Activated T-cell treated with anti-CD3 and anti-CD28 coated beads, Interleukin-2, amount 50 U/mL, for 48 hours (primary cell): ENCODE results near the gene DAPK3.
"Not testable (repeated sequence)": the region's sequence is repeated elsewhere in the genome, so short reads cannot be mapped to it uniquely, and the experiment has no call there.

ENCODE experiments used
- DNase-seq, 2 experiments: peaks; one replicate each; pipeline ENCODE4 v3.0.0-alpha.2; 2020

The DAPK3 gene

DNA sequence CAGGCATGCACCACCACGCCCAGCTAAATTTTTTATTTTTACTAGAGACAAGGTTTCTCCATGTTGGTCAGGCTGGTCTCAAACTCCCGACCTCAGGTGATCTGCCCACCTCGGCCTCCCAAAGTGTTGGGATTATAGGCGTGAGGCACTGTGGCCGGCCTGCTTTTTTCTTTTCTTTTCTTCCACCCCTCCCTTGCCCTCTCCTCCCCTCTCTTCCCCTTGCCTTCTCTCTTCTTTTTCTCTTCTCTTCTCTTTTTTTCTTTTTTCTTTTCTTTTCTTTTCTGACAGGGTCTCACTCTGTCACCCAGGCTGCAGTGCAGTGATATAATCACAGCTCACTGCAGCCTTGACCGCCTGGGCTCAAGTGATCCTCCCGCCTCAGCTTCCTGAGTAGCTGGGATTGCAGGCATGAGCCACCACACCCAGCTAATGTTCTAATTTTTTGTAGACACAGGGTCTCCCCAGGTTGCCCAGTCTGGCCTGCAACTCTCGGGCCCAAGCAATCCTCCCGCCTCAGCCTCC lies 18.1 kb downstream of the DAPK3 start:
- DNase-seq: not testable (repeated sequence)

DNA sequence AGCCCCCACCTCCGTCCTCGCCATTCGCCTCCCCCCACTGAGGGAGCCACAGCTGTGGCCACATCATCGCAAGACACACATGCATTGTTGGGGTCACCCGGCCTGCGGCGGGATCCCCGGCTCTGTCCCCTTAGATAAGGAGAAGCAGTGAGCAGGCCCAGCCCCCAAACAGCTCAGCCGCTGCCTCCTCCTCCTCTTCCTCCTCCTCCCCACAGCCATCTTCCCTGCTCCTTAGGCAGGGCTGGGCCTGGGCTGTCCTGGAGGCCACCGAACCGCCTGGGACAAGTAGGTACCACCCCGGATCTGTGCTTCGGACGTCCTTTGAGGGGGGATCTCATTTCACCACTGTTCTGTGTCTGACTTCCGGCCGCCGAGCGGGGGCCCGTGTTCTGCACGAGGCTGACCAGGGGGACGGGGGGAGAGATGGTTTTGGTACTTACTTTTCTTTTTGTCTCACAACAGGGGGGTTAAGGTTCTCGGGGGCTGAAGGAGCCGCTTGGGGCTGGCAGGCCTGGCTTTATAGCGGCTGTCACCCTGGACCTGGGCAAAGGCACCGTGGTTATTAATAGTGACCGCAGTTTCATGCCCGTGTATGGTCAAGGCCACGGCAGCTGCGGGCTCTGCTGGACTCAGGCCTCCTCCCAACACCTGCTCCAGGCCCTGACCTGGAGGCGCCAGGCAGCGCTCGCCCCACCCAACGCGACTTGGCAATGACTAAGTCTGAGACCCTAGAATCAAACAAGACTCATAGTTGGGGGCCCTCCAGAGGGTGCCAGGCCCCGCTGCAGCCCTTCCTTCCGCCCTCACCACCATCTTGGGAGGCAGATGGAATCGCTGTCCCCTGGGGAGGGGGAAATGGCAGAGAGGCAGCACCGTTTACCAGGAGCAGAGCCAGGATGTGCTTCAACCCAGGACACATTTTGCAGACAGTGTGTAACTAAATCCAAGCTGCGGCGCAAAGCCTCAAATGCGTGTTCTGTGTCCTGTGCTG lies 19.7 kb downstream of the DAPK3 start:
- peak; percentile 56 to 60 for DNase-seq

DNA sequence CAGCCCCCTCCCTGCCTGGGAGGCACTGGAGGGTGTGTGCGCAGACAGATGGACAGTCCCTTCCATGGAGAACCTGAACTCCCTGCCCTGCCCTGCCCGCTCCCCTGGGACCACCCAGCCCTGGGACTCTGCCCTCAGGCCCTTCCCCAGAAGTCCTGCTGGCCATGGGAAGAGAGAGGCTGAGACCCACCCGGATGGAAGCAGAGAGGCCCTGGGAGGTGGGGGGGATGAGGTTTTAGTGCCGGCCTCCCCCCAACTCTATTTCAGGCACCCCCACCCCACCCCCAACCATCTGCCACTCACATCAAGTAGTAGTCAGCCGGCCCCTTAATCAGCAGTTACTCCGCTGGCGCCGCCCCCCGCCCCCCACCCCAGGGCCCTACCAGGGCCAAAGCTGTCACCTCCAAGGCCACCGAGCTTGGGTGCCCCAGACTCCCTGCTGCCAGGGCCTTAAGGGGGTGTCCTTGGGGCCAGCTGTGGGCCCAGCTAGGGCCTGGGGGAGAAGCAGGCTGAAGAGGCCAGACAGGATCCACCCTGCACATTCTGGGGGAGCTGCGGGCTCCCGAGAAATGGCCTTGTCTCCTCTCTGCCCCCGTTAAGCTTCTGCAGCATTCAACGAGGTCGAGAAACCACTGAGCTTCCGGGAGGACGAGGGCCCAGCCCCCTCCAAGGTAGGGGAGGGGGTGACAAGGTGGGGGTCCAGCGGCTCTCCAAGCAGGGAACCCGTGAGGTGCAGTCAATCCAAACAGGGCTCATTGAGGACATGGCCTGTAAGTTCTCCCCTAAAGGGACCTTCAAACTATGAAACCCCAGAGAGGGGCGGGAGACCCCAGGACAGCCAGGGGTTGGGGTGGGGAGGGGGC lies 20.7 kb downstream of the DAPK3 start:
- DNase-seq: peak in 1 of 2 experiments; percentile 24

DNA sequence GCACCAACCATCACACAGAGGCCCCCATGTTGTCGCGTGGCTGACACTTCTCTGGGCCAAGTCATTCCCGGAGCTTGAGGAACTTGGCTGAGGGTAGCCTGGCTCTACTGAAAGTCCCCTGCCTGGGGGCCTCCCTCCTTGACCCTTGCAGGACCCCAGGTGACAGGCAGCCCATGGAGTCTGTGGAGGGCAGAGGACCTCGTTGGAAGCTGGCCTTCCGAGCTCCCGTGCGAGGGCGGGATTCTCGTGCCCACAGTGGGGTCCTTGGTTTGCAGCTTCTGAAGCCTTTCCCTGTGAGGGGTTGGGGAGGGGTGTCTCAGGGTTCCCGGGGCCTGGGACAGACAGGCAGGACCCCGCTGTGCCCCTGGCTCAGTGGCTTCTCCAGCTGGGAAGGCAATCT lies 21.6 kb downstream of the DAPK3 start:
- DNase-seq: no peak

DNA sequence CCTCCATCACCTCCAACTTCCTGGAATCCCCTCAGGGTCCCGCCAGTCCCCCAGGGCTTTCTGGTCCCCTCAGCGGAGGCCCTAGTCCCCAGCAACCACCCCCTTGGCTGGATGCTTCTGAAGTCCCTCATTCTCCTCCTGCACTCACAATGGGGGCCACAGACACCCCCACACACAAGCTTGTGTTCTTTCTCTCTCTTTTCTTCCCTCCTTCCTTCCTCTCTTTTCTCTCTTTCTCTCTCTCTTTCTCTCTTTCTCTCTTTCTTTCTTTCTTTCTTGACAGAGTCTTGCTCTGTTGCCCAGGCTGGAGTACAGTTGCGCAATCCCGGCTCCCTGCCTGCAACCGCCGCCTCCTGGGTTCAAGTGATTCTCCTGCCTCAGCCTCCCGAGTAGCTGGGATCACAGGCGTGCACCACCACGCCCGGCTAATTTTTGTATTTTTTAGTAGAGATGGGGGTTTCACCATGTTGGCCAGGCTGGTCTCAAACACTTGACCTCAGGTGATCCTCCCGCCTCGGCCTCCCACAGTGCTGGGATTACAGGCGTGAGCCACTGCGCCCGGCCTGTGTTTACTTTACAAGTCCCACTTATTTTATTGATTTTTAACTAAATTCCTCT lies 23.5 kb downstream of the DAPK3 start:
- not testable (repeated sequence) for DNase-seq

DNA sequence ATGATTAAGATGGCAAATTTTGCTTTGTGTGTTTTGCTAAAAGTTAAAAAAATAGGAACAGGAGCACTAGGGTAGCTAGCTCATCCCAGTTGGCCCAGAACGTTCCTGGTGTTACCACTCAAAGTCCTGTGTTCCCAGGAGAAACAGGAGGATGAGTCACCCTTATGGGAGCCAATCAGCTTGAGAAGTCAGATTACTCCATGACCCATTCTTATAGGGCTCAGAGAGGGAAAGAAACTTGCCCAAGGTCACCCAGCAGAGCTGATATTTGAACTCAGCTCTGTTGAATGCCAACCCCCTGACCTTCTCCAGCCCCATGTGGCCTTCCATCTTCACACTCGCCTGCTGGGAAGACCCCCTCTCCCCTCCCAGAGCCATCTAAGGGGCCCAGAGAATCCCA lies 25.1 kb downstream of the DAPK3 start:
- DNase-seq: no peak

DNA sequence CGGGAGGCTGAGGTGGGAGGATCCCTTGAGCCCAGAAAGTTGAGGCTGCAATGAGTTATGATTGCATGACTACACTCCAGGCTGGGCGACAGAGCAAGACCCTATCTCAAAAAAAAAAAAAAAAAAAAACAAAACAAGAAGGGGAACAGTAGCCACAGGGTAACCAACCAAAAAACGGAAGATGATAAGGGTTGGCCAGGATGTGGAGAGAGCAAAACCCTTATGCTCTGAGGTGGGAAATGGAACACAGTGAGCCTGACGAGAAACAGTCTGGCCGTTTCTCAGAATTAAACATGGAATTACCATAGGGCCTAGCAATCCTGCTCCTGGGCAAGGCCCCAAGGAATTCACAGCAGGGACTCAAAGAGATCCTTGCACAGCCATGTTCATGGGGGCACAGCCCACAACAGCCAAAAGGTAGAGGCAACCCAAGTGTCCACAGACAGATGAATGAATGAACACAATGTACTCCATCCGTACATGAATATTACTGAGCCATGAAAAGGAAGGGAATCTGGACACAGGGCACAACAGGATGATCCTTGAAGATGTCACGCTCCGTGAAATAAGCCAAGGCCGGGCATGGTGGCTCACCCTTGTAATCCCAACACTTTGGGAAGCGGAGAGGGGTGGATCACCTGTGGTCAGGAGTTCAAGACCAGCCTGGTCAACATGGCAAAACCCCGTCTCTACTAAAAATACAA lies 26.7 kb downstream of the DAPK3 start:
- no peak for DNase-seq

DNA sequence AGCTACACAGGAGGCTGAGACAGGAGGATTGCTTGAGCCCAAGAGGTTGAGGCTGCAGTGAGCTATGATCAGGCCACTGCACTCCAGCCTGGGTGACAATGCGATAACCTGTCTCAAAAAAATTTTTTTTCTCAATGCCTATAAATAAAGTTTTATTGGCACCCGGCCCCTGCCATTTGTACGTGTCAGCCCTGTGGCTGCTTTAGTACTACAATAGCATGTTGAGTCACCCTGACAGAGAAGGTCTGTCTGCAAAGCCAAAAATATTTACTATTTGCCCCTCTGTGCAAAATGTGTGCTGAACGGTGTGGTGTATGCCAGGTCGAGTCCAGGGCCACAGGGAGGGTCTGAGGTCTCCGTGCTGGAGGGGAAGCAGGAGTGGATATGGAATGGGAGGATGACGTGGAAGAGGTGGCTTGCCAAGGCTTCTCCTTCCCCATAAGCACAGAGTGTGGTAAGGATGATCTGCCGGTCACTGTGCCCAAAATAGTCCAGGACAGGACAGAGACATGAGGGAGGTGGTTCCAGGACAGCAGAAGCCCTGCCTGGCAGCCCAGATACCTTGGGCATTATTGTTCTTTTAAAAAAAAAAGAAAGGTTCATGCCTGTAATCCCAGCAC lies 28.0 kb downstream of the DAPK3 start:
- no peak for DNase-seq

DNA sequence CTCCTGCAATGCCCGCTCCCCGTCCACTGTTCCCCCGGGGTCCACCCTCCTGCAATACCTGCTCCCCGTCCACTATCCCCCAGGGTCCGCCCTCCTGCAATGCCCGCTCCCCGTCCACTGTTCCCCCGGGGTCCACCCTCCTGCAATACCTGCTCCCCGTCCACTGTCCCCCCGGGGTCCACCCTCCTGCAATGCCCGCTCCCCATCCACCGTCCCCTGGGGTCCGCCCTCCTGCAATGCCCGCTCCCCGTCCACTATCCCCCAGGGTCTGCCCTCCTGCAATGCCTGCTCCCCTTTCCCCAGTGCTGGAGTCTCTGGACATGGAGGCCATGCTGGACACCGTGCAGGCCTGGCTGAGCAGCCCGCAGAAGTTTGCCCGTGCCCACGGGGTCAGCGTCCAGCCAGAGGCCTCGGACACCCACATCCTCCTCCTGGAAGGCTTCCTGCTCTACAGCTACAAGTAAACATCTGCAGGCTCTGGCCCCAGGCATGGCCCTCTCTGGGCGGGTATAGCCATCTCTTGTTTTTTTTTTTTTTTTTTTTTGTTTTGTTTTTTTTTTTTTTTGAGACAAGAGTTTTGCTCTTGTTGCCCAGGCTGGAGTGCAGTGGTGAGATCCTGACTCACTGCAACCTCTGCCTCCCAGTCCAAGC lies 32.5 kb downstream of the DAPK3 start:
- DNase-seq: not testable (repeated sequence)

DNA sequence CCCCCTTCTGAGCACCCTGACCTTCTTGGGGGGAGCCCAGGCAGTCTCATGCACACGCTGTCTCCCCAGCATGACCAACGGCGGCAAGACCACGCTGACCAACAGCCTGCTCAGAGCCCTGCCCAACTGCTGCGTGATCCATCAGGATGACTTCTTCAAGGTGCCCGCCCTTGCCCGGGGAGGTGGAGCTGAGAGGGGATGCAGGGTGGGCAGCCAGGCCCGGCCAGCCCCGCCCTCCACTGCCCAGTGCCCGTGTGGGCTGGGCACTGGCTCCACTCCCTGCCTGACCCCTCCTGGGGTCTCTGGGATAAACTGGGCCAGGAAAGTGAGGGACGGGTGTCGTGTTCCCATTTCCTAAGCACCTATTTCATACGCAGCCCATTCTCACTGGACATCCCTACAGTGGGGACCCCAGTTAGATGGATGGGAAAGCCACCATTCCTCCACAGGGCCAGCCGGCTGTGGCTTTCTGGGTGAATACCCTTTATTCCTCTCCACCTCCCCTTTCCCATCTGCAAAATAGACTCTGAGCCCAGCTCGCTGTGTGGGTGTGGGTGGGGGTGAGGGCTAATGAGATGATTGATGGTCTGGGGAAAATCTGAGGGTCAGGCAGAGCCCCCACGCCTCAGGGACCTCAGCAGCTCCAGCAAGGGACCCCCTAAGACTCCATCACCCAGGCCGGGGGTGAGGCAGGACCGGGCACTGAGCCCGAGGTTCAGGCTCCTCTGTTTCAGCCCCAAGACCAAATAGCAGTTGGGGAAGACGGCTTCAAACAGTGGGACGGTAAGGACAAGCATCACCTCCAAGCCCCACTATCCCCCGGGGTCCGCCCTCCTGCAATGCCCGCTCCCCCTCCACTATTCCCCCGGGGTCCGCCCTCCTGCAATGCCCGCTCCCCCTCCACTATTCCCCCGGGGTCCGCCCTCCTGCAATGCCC lies 34.1 kb downstream of the DAPK3 start:
- no peak for DNase-seq

DNA sequence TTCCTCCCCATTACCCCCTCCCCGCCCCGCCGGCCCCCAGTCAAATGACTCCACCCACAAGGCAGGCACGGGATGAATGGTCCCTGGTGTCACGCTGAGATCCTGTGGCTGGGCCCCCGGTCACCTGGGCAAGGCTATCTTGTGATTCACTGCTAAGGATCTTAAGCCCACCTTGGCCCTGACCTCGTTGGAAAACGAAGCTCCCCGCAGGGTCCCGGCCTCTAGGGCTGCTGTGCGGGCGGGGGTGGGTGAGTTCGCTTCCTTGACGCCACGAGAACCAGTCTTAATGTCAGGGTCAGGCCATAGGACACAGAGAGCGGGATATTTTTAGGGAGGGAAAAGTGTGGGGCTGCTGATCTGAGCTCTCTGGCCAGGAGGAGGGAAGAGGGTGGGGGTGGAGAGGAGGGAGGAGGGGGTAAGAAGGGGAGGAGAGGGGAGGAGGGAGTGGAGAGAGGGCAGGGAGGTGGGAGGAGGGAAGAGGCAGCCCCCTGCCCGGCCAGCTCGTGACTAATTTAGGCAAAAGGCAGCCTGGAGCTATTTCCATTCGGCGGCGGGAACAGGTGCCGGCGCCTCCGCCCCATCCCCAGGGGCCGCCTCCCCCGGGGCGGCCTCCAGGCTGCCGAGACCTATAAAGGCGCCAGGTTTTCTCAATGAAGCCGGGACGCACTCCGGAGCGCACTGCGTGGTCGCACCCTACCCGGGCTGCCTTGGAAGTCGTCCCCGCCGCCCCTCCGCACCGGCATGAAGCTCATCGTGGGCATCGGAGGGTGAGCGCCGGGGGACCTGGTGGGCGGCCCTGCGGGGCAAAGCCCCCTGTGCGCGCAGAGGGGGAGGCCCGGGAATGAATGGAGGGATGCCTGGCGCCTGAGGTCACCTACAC lies 37.7 kb downstream of the DAPK3 start, which contains the start of gene NMRK2:
Gene NMRK2, plus strand, starts transcription at position 139 of the 880 bp plus-strand sequence. Its CDS starts 603 bp downstream, at position 742.
- DNase-seq: peak; percentile 32

DNA sequence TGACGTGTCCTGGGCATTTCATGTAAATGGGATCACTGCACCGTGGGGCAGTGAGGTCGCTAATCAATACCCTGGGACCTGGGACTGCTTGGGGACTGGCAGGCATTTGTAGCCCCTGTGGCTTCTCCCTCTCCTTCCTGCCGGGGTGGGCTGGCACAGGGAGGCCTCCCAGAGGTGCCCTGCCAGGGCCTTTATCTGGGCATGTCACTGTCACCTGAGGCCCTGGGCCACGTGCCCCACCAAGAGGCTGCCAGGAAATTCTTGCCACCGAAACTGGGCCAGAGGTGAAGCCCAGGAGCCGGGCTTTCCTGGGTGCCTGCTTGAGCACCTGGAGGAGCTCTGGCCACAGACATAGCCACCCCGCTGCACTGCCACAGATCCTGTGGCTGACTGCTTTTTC lies 39.9 kb downstream of the DAPK3 start:
- no peak for DNase-seq

DNA sequence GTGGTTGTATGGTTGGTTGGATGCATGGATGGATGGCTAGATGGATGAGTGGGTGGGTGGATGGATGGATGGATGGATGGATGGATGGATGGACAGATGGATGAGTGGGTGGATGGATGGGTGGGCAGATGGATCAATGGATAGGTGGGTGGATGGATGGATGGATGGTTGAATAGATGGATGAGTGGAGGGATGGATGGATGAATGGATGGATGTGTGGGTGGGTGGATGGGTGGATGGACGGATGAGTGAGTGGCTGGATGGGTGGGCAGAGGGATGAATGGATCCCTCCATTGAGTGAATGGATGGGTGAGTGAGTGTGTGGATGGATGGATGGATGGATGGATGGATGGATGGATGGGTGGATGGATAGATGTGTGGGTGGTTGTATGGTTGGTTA lies 47.0 kb downstream of the DAPK3 start:
- no peak for DNase-seq

DNA sequence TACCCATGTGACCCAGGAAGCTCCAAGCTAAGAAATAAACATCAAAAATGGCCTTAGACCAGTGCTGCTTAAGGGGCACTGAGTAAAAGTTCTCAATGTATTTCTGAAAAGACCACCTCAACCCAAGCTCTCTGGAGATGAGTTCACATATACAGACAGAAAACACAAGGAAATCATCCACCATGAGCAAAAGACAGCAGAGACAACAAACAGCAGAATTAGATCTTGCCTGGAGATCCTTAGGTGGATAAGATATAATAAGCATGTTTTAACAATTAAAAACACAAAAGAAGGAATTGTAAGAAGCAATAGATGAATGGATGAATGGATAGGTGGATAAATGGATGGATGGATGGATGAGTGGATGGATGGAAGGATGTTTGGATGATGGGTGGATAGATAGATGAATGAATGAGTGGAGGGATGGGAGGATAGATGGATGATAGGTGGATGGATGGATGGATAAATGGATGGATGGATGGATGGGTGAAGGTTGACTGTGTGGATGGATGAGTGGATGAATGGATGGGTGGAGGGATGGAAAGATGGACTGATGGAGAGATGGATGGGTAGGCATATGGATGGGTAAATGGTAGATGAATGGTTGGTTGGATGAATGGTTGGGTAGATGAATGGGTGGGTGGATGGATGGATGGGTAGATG lies 47.7 kb downstream of the DAPK3 start:
- DNase-seq: no peak

DNA sequence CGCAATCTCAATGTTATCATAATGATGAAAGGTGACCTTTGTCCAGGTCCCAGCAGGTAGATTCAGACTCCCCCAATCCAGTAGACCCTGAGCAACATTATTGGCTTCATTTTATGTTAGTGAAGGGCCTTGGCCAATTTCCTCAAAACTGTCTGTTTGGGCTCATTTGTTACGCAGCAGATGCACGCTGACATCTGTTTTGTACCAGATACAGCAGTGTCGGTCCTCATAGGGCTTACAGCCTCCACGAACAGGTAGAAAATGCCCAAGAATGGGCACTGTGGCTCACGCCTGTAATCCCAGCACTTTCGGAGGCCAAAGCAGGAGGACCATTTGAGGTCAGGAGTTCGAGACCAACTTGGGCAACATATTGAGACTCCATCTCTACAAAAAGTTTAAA lies 51.1 kb downstream of the DAPK3 start:
- DNase-seq: no peak

DNA sequence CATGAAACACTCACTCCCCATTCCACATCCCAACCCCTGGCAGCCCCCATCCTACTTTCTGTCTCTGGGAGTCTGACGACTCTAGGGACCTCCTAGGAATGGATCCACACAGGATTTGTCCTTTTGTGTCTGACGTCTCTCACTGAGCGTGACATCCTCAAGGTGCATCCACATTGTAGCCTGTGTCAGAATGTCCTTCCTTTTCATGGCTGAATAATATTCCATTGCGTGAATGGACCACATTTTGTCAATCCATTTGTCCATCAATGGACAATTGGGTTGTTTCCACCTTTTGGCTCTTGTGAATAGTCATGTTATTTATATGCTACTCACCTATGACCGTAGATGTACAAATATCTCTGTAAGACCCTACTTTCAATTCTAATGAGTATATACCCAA lies 54.9 kb downstream of the DAPK3 start:
- no peak for DNase-seq

DNA sequence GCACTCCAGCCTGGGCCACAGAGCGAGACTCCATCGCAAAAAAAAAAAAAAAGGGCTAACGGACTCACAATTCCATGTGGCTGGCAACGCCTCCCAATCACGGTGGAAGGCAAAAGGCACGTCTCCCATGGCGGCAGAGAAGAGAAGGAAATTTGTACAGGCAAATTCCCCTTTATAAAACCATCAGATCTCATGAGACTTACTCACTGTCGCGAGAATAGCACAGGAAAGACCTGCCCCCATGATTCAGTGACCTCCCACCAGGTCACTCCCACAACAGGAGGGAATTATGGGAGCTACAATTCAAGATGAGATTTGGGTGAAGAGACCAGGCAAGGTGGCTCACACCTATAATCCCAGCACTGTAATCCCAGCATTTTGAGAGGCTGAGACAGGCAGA lies 56.7 kb downstream of the DAPK3 start:
- no peak for DNase-seq

DNA sequence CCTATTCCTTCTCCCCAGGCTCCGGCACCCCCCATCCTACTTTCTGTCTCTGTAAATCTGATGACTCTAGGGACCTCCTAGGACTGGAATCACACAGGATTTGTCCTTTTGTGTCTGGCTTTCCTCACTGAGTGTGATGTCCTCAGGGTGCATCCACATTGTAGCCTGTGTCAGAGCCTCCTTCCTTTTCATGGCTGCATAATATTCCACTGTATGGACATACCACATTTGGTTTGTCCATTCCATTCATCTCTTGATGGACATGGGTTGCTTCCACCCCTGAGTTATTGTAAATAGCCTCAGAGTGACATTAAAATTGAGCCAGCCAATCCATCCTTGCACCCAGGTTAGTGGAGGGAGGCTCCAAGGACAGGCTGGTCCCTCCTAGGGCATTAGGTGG lies 60.8 kb downstream of the DAPK3 start:
- DNase-seq: no peak
